Peyer's patch (tissue), 4 donors: ENCODE measurements around the gene ZNF546.
"Not testable (repeated sequence)": the region's sequence is repeated elsewhere in the genome, so short reads cannot be mapped to it uniquely, and the experiment has no call there.

Experiments
- CTCF ChIP-seq, 6 experiments: fragments of 450-650 bp in 4 of 6; fragments of 200-600 bp in 2 of 6; sonication (generic) in 1 of 6; IDR thresholded peaks; one replicate each; pipeline ENCODE4 v1.5.1; 2017 to 2019; ENCODE audit warnings: antibody characterized with exemption in 6 of 6, mild to moderate bottlenecking in 3 of 6, moderate library complexity in 1 of 6
- POLR2A ChIP-seq, 2 donors: fragments of 450-650 bp; IDR thresholded peaks; one replicate each; pipeline ENCODE4 v1.5.1; 2017; ENCODE audit warnings: antibody characterized with exemption in 2 of 2, mild to moderate bottlenecking in 2 of 2, moderate library complexity in 2 of 2

DNA sequence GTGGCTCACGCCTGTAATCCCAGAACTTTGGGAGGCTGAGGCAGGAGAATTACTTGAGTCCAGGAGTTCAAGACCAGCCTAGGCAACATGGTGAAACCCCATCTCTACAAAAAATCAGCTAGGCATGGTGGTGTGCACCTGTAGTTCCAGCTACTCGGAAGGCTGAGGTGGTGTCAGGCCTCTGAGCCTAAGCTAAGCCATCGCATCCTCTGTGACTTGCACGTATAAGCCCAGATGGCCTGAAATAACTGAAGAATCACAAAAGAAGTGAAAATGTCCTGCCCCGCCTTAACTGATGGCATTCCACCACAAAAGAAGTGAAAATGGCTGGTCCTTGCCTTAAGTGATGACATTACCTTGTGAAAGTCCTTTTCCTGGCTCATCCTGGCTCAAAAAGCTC, 39.0 kb upstream of the ZNF546 start:
- not testable (repeated sequence) for TF ChIP-seq CTCF, POLR2A (IDR thresholded peaks at IDR 0.05)
